Cerebellar cortex (tissue), 1 donor: ENCODE measurements around the gene ARHGEF1.
"Not testable (repeated sequence)": the region's sequence is repeated elsewhere in the genome, so short reads cannot be mapped to it uniquely, and the experiment has no call there.

Source experiments
- DNase-seq: peaks from one replicate; pipeline ENCODE4 v3.0.0-alpha.2; 2015; ENCODE audit warnings: low spot score

Gene ARHGEF1

GRCh38 chr19:41863209-41863931 is 19.6 kb upstream of the ARHGEF1 start:
- DNase-seq, result no peak

DNA sequence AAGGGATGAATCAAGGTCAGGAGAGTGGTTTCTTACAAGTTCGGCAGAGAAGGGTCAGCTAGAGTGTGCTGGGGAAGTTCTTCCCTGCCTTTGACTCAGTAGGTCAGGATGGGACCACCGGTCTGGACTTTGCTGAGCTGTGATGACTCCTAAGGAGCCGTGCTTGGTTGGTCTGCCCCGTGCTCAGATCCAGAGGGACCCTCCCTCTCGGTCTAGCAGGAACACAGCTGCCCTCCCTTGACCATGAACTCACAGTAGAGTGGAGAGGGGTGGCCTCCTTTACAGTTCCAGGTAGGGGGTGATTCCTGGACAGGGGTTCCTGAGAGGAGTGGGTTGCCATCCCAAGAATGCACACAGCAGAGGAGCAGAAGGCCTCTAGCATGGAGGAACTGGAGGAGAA is 18.6 kb upstream of the ARHGEF1 start:
- DNase-seq, result no peak

GRCh38 chr19:41866284-41866683 is 16.7 kb upstream of the ARHGEF1 start:
- no peak for DNase-seq

DNA sequence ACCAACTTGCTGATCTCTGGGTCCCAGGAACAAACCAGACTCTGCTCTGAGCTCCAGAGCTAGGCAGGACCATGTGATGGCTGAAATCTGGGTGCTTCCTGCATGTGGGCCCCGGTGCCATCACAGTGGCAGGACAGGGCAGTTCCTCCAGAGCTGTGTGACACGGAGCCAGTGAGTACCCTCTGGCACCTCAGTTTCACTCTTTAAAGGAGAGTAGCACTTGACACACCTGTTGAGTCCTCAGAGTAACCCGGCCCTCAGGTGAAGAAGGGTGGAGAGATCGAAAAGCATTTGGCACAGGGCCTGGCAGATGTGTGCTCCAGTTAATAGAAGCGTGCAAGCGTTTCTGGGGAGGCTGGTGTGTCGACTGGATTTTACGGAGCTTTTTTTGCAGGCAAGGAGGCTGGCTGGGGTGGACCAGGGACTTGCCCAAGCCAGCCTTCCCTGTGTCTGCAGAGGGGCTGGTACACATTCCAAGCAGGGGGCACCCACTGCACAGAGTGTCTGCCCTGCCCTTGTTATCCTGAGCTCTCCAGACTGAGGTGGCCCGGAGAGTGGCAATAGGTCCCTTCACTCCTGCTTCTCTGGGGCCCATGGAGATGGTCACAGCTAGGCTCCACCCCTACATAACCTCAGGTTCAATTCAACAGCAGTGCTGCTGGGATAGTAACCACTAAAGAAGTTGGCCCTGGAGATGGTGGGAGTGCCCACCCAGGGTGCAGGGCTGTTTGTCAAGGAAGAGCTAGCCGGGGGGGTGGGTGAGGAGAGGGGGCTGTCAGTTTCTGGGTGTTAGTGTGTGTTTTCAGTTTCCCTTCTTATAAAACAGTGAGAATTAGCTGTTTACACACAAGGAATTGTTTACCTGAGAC is 14.6 kb upstream of the ARHGEF1 start:
- DNase-seq, result peak; percentile 33

- peak; percentile 34 for DNase-seq
Measured at GRCh38 chr19:41868989-41869300, 14.0 kb upstream of the ARHGEF1 start.

GRCh38 chr19:41869374-41869955 is 13.5 kb upstream of the ARHGEF1 start:
- peak; percentile 25 for DNase-seq

- peak; percentile 82 for DNase-seq
Measured at GRCh38 chr19:41870401-41870873, 12.5 kb upstream of the ARHGEF1 start.

GRCh38 chr19:41871573-41872383 is 11.2 kb upstream of the ARHGEF1 start:
- peak; percentile 72 for DNase-seq

DNA sequence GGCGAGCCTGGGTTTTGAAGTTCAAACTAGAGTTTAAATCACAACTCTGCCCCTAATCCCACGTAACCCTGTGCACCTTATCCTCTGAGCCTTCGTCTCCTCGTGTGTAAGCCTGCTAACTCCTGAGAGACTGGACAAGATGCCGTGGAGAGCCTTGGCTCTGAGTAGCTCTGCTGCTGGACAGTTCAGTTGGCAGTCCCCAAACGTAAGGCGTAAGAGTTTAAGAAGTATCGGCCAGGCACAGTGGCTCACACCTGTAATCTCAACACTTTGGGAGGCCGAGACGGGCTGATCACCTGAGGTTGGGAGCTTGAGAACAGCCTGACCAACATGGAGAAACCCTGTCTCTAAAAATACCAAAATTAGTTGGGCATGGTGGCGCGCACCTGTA is 10.6 kb upstream of the ARHGEF1 start:
- peak; percentile 64 for DNase-seq

DNA sequence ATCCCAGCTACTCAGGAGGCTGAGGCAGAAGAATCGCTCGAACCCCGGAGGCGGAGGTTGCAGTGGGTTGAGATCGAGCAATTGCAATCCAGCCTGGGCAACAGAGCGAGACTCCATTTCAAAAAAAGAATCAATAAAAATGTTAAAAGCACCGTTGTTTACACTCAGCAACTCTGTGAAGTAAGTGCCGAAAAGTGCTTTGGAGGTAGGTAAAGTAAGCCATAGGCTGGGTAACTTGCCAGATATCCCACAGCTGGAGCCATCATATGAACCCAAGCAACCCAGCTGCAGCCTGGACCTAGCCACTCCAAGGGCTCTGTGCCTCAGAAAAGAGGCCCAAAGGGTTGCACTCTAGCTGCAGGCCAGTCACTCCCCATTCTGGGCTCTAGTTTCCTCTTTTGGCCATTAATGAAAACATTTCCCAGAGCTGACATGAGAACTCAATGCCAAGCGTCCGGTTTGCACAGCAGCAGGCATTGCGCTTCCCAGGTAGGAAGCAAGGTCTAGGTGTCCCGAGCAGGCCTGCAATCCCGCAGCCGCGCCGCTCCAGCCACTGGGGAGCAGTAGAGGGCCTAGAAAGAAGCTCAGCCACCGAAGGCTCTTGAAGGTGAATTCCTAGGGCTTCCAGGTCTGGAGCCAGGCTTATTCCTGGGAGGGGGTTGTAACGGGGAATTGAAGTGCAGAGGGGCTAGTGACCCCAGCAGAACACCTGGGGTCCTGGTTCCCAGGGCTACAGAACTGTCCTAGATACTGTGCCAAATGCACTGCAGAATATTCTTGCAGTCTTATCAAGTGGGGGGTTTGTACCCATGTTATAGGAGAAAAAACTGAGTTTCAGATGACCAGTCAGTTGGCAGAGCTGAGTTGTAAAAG is 10.0 kb upstream of the ARHGEF1 start:
- peak; percentile 89 for DNase-seq

DNA sequence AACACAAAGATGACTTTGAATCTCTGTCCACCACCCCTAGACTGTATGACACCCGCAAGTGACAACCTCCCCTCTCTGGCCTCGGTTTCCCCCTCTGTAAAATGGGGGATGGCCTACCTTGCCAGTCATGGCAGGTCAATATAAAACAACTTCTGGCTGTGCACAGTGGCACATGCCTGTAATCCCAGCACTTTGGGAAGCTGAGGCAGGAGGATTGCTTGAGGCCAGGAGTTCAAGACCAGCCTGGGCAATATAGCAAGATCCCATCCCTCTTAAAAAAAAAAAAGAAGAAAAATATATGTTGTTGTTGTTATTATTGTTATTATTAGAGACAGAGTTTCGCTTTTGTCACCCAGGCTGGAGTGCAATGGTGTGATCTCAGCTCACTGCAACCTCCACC is 7.0 kb upstream of the ARHGEF1 start:
- not testable (repeated sequence) for DNase-seq

- no peak for DNase-seq
Measured at GRCh38 chr19:41876847-41877832, 5.8 kb upstream of the ARHGEF1 start, which contains the start of gene CD79A. CD79A (plus strand) TSS chr19:41877279; CDS start chr19:41877305, 26 bp downstream.

DNA sequence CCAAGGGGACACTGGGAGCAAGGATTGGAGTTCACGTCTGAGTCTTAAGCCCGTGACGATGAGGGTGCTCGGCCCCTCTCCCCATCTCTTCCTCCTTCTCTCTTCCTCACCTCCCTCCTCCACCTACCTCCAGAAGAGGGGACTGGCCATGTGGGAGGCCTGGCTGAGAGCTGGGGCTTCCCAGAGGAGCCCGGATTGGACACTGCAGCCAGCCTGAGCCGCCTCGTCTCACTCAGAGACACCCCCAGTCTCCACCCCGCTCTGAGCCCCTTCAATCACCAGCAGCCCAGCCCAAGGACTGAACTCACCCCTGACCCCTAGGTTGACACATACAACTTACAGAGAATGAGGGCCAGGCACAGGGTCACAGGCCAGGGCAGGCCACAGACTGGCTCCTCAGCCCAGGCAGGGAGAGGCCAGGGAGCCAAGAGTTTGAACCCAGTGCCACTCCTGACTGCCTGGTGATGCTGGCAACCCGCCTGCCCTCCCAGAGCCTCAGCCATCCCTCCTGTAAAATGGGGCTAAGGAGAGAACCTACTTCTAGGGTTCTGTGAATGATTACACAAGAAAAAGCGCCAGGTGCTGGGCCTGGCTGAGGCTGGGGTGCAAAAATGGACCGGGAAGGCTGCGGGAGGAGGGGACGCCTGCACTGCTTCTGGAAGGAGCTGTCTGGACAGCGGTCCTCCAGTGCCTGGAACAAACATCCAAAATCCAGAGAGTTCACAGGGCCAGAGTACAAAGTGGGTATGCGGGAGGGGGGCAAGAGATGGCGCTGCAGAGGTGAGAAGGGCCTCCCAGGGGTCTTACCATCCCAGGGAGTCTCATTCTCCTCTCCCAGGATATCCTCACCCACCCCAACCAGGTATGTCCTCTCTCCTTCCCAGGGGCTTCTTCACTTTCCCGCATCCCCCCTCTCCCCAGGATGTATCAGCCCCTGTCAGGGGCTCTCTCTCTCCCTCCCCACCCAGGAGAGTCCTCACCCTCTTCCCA is 4.8 kb upstream of the ARHGEF1 start:
- no peak for DNase-seq

DNA sequence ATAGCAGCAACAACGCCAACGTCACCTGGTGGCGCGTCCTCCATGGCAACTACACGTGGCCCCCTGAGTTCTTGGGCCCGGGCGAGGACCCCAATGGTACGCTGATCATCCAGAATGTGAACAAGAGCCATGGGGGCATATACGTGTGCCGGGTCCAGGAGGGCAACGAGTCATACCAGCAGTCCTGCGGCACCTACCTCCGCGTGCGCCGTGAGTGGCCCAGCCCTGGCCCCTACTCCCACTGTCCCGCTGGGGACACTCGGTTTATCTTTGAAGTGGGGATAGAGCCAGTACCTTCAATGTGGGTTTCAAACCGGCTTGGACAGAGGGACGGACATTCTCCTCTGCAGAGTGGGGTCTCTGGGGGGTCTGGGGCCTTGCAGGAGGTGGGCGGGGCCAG is 3.9 kb upstream of the ARHGEF1 start:
- DNase-seq, result no peak

GRCh38 chr19:41879670-41880328 is 3.2 kb upstream of the ARHGEF1 start:
- DNase-seq, result no peak

GRCh38 chr19:41880329-41880708 is 2.7 kb upstream of the ARHGEF1 start:
- DNase-seq, result no peak

- no peak for DNase-seq
Measured at GRCh38 chr19:41883463-41883820, 458 bp downstream of the ARHGEF1 start.
